Thoracic aorta (tissue), 2 donors: Measurements from ENCODE around the gene TXNRD1. TPM values are rescaled to one million over a fixed set of nuclear protein-coding genes. Genes with fewer than 3 reads are reported as not detected.
"Not testable (repeated sequence)": the region's sequence is repeated elsewhere in the genome, so short reads cannot be mapped to it uniquely, and the experiment has no call there.

Experiments used
- ATAC-seq: fragments of 150-250 bp; one replicate; pipeline ENCODE4 v1.8.0; 2017; ENCODE audit warnings: low read depth; ENCODE audit not compliant: insufficient number of reproducible peaks, low FRiP score
- DNase-seq: peaks from one replicate; pipeline ENCODE4 v3.0.0-alpha.2; 2020; ENCODE audit warnings: low spot score
- H3K27ac ChIP-seq, 2 donors: fragments of 200-600 bp; sonication (generic); 1 replicate in 1 of 2; 2 replicates in 1 of 2; pipeline ENCODE4 v1.5.1; 2016; ENCODE audit warnings: mild to moderate bottlenecking in 2 of 2, moderate library complexity in 2 of 2
- H3K27me3 ChIP-seq: fragments of 200-600 bp; sonication (generic); replicated peaks from 2 replicates; pipeline ENCODE4 v1.6.0; 2016; ENCODE audit warnings: mild to moderate bottlenecking; ENCODE audit not compliant: insufficient read depth
- H3K36me3 ChIP-seq: fragments of 200-600 bp; sonication (generic); one replicate; pipeline ENCODE4 v1.5.1; 2016
- H3K4me1 ChIP-seq, 2 donors: fragments of 200-600 bp; sonication (generic); 1 replicate in 1 of 2; 2 replicates in 1 of 2; pipeline versions ENCODE4 v1.5.1 to v1.6.0; 2016; ENCODE audit warnings: low read depth in 2 of 2, mild to moderate bottlenecking in 1 of 2; ENCODE audit not compliant: control insufficient read depth in 1 of 2
- H3K4me3 ChIP-seq: fragments of 200-600 bp; sonication (generic); 2 replicates; pipeline ENCODE4 v1.5.1; 2016; ENCODE audit warnings: mild to moderate bottlenecking
- H3K9me3 ChIP-seq: fragments of 200-600 bp; sonication (generic); 2 replicates; pipeline ENCODE4 v1.5.1; 2016
- total RNA-seq, 2 donors: library from RNA; depleted of rRNA; stranded (reverse); fragments of >200 nt; gene quantifications; one replicate each; pipeline versions ENCODE4 v1.1.0 to v1.2.3, GENCODE V29; 2016
- TF ChIP-seq, protein P1 (sequence below): fragments of 200-600 bp; sonication (generic); IDR thresholded peaks from one replicate; pipeline ENCODE4 v1.5.1; 2019; ENCODE audit warnings: antibody characterized with exemption

The TXNRD1 gene
- total RNA-seq, 2 donors from 2014 or later: 269 to 332 TPM

DNA sequence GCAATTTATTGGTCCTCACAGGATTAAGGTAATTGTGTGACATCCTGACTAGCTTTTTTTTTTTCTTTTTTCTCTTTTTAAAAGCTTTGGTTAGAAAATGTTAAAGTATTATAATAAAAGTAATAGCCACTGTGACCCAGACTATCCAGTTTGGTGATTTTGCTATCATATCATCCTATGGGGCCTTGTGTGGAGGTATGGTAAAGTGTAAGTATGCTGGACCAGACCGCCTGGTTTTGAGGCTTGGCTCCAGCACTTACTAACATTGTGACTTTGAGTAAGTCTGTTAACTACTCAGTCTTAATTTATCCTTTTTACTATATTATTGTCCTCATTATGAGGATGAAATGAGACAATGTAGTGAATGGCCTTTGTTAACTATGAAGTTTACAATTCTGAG, 103.4 kb downstream of the TXNRD1 start:
- Histone ChIP-seq H3K27ac (no peak overlapping the region), H3K27me3 (no peaks in the 10 kb centered on the region), H3K36me3 (peaks cover 71% of the 10 kb centered on the region), H3K9me3 (no peaks in the 10 kb centered on the region), H3K4me1 (no peaks in the 10 kb centered on the region), H3K4me3 (no peak overlapping the region)
- DNase-seq (no peak), ATAC-seq (no peak)
- TF ChIP-seq, protein P1, sequence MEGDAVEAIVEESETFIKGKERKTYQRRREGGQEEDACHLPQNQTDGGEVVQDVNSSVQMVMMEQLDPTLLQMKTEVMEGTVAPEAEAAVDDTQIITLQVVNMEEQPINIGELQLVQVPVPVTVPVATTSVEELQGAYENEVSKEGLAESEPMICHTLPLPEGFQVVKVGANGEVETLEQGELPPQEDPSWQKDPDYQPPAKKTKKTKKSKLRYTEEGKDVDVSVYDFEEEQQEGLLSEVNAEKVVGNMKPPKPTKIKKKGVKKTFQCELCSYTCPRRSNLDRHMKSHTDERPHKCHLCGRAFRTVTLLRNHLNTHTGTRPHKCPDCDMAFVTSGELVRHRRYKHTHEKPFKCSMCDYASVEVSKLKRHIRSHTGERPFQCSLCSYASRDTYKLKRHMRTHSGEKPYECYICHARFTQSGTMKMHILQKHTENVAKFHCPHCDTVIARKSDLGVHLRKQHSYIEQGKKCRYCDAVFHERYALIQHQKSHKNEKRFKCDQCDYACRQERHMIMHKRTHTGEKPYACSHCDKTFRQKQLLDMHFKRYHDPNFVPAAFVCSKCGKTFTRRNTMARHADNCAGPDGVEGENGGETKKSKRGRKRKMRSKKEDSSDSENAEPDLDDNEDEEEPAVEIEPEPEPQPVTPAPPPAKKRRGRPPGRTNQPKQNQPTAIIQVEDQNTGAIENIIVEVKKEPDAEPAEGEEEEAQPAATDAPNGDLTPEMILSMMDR: no peak

GRCh38 chr12:104319918-104320626, 104.5 kb downstream of the TXNRD1 start:
- no peak for DNase-seq
- no peaks in the 10 kb centered on the region for H3K9me3 ChIP-seq
- TF ChIP-seq, protein P1: no peak
- no peaks in the 10 kb centered on the region for H3K4me1 ChIP-seq
- H3K27me3 ChIP-seq: no peaks in the 10 kb centered on the region
- no peak for ATAC-seq
- no peak overlapping the region for H3K27ac ChIP-seq
- H3K4me3 ChIP-seq: no peak overlapping the region
- peaks cover 72% of the 10 kb centered on the region for H3K36me3 ChIP-seq

GRCh38 chr12:104320627-104321024, 105.0 kb downstream of the TXNRD1 start:
- Histone ChIP-seq H3K27me3 (no peaks in the 10 kb centered on the region), H3K4me3 (no peak overlapping the region), H3K4me1 (no peaks in the 10 kb centered on the region), H3K9me3 (no peaks in the 10 kb centered on the region), H3K27ac (no peak overlapping the region), H3K36me3 (peaks cover 72% of the 10 kb centered on the region)
- TF ChIP-seq, protein P1: no peak
- ATAC-seq (no peak), DNase-seq (no peak)

- Histone ChIP-seq H3K36me3 (peaks cover 67% of the 10 kb centered on the region), H3K4me1 (no peaks in the 10 kb centered on the region), H3K9me3 (no peaks in the 10 kb centered on the region), H3K4me3 (no peak overlapping the region), H3K27me3 (no peaks in the 10 kb centered on the region), H3K27ac (no peak overlapping the region)
- DNase-seq (no peak), ATAC-seq (peak; percentile 18)
- TF ChIP-seq, protein P1: no peak
Measured at GRCh38 chr12:104321949-104322348, 106.4 kb downstream of the TXNRD1 start.

- not testable (repeated sequence) for ATAC-seq, H3K4me3 ChIP-seq, H3K9me3 ChIP-seq, H3K4me1 ChIP-seq, H3K27me3 ChIP-seq, DNase-seq, H3K27ac ChIP-seq
- H3K36me3 ChIP-seq: peaks cover 66% of the 10 kb centered on the region
Measured at GRCh38 chr12:104322533-104322932, 107.0 kb downstream of the TXNRD1 start.

- peaks cover 72% of the 10 kb centered on the region for H3K36me3 ChIP-seq
- H3K9me3 ChIP-seq: no peaks in the 10 kb centered on the region
- no peaks in the 10 kb centered on the region for H3K4me1 ChIP-seq
- no peak for DNase-seq
- no peak overlapping the region for H3K27ac ChIP-seq
- no peaks in the 10 kb centered on the region for H3K27me3 ChIP-seq
- no peak overlapping the region for H3K4me3 ChIP-seq
- TF ChIP-seq, protein P1: no peak
- no peak for ATAC-seq
Measured at GRCh38 chr12:104323899-104324298, 108.3 kb downstream of the TXNRD1 start.

- H3K27me3 ChIP-seq, H3K4me1 ChIP-seq, H3K9me3 ChIP-seq, H3K27ac ChIP-seq, DNase-seq, ATAC-seq, H3K4me3 ChIP-seq: not testable (repeated sequence)
- H3K36me3 ChIP-seq: peaks cover 53% of the 10 kb centered on the region
Measured at GRCh38 chr12:104328278-104328677, 112.7 kb downstream of the TXNRD1 start.
